GM10847 (cell line): ENCODE data around the gene NACA2.

ENCODE experiments used
- POLR2A ChIP-seq: IDR thresholded peaks from 2 replicates; pipeline ENCODE4 v1.6.1; 2011; ENCODE audit not compliant: insufficient read length; ENCODE audit errors: extremely low read depth

The NACA2 gene

GRCh38 chr17:61616783-61617182, 25.8 kb upstream of the NACA2 start:
- no peak for TF ChIP-seq POLR2A

DNA sequence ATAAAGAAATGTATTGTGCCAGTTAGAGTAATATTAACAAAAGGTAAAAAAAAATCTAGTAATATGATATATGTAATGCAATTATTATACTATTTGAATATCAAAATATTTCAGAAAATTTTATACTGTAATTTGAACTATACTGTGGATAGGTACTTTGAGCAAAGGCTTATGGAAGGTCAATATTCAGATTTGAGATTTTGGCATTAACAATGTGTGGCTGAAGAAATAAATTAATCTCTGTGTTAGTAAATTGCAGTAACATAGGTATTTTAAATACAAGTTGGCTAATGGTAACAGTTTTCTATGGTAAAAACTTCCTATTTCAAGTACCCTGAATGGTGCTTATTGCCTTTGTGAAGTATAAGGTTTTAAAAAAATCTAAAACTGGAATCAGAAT, 23.2 kb upstream of the NACA2 start:
- no peak for TF ChIP-seq POLR2A

GRCh38 chr17:61611323-61611722, 20.3 kb upstream of the NACA2 start:
- TF ChIP-seq POLR2A, result no peak

GRCh38 chr17:61605692-61606091, 14.7 kb upstream of the NACA2 start:
- TF ChIP-seq POLR2A, result no peak

- TF ChIP-seq POLR2A, result no peak
Measured at GRCh38 chr17:61601297-61601696, 10.3 kb upstream of the NACA2 start.

- TF ChIP-seq POLR2A, result no peak
Measured at GRCh38 chr17:61600621-61601020, 9.6 kb upstream of the NACA2 start.

DNA sequence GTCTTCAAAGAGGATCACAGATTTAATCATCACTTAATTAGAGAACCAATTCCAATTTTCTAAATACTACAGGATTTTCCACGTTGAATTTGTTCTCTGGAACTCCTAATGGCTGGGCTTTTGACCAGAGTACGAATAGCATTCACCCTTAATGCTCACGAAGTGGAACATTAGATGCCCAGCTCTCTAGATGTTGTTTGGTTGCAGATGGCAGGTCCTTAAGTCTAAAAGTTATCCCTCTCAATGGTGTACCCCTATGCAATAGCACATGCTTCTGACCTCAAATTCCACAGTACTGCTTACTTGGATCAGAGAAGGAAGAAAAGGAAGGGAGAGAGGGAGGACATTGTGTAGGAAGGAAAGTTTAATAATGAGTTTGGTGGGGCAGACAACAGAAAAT, 8.6 kb upstream of the NACA2 start:
- TF ChIP-seq POLR2A, result no peak

DNA sequence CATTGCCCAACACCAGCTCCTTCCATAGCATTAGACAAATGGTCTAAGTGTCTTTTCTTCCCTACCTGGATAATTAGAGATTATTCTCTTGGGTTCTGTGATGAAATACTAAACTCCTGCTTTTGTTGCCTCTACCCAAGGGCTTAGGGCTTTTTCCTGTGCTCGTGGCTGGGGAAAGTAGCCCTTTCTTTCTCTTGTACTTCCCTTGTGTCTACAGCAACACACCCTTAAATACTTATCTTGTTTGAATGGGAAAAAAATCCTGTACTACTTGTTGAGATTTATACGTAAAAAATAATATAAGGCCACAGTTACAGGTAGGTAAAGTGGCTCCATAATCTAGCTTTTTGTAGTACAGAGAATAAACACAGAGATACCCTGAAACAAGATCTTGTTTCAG, 7.0 kb upstream of the NACA2 start:
- no peak for TF ChIP-seq POLR2A

DNA sequence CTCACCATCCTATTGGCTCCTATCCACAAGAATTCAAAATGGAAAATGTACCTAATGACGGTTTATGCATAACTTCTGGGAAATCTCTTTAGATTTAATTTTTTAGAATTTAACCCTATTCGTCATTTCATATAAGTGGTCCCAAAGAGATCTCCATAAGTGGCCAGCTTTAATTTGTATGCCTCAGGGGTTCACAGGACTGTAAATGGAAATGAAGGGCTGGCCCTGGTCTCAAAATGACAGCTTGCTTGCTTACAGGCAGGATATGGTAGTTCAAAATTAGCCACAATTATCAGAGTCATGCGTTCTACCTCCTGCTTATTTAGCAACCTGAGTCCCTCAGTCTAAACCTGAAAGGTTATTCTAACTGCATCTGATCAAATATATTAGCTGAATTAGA, 6.6 kb upstream of the NACA2 start:
- no peak for TF ChIP-seq POLR2A

GRCh38 chr17:61595418-61596186, 4.6 kb upstream of the NACA2 start:
- no peak for TF ChIP-seq POLR2A

GRCh38 chr17:61594294-61594825, 3.3 kb upstream of the NACA2 start:
- TF ChIP-seq POLR2A, result no peak

DNA sequence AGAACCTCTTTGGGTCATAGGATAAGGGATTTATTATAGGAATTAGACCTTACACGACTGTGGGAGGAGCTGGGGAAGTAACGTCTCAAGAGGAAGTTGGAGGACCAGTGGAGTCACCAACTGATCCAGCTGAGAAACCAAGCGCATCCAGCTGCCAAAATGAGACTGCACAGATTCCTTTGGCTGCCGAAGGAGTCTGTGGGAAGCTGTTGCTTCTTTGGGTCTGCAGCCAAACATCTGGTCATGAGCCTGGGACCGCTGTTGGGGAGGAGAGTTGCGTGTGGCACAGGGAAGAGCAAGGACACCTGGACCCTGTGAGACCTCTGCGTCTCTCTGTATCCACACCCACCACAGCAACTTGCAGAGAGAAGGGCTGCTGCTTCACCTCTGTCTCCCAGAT, 2.4 kb upstream of the NACA2 start:
- TF ChIP-seq POLR2A, result no peak

DNA sequence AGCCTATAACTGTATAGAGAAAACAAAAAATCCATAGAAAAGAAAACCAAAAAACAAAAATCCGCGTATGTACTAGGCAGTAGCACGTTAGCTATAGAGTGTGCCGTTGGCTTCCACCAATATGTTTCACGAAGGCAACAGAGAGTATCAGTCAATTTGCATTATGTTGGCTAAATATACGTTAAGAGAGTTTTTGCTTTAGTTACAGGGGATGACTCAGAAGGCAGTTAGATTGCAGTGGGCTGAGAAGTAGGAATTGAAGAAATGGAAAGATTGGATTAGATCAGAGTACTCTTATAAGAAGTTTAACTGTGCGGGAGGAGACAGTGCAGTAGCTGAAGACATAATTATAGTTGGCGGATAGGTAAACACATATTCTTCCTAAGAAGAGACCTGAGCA, 911 bp upstream of the NACA2 start:
- no peak for TF ChIP-seq POLR2A

- no peak for TF ChIP-seq POLR2A
Measured at GRCh38 chr17:61589990-61590389, 1.0 kb downstream of the NACA2 start.

DNA sequence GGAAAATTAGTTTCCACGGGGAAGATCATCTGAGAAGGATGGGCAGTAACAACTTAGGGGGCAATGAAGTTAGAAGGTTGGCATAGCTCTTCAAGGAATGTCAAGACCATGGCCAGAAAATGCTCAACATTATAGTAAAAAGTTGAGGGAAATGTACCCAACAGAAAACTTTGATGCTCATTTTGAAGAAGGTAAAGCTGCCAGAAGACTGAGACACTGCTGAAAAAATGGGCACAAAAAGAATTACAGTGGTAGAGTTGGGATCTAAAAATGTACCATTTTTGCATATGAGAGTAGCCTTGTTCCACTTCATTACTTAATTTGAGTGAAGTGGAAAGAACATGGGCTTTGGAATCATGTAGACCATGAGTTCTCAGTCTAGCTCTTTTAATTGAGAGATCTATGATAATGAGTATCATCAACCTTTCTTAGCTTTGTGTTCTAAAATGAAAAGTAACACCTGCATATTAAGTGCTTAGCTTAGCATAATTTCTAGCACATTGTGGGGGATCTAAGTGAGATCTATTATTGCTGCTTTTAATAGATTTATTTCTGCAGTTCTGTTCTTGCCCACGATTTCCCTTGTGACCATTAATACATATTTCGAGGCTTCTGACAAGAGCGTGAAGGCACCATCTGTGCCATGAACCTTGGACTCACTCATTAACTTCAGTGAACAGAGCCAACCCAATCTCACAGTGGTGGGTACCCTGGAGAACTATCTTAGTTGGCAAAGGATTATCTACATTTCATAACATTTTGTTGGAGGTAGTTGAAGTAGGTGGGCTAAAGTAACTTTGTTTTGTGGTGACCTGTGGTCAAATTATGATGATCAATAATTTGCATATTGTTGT, 3.0 kb downstream of the NACA2 start:
- TF ChIP-seq POLR2A, result no peak

DNA sequence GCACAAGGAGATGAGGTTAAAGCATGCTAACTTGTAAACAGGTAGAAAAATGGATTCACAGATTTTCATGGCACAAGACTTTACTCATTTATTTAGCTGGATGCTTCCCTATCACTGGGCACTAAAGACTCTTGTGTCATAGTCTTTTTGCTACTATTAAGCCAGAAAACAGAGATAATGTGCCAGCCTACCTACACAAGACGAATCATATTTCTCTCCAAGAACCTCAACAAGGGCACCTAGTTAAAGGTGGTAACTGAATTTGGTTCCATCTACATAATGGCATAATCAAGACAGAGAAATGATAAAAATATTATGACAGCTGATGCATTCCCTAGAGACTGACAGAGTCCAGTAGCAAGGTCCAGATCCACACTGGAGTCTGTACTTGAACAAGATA, 3.8 kb downstream of the NACA2 start:
- no peak for TF ChIP-seq POLR2A
